Stimulated activated CD8-positive, alpha-beta memory T cell treated with anti-CD3 and anti-CD28 coated beads, Interleukin-15, amount 100 ng/mL, for 4 hours (primary cell): ENCODE measurements around the gene FSTL5.
"Not testable (repeated sequence)": the region's sequence is repeated elsewhere in the genome, so short reads cannot be mapped to it uniquely, and the experiment has no call there.

Source experiments
- DNase-seq, 2 donors: peaks; one replicate each; pipeline ENCODE4 v3.0.0-alpha.2; 2020; ENCODE audit warnings: low read depth in 2 of 2

Gene FSTL5

GRCh38 chr4:162163892-162164759 lies at the start of gene FSTL5:
FSTL5 (minus strand) TSS chr4:162164000; CDS start chr4:162111396, 52,604 bp downstream.
- DNase-seq = no peak

DNA sequence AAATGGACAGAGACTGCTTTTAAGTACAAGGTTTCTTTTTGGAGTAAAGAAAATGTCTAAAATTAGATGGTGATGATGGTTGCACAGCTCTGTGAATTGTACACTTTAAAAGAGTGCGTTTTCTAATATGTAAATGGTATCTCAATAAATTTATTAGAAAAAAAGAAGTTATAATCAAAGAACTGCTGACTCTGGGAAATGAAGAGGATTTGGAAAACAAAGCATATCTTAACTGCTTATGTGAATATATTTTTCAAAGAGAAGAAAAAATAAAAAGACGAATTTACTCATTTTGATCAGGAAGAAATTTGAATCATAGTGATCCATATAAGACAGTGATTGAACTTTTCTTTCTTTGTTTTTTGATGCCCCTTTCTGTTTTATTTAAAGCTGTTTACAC lies 45.9 kb upstream of the FSTL5 start:
- DNase-seq = no peak

- DNase-seq = not testable (repeated sequence)
These were observed 39.7 kb upstream of the FSTL5 start for GRCh38 chr4:162203478-162203877.

GRCh38 chr4:162201673-162202072 lies 37.9 kb upstream of the FSTL5 start:
- DNase-seq = no peak

DNA sequence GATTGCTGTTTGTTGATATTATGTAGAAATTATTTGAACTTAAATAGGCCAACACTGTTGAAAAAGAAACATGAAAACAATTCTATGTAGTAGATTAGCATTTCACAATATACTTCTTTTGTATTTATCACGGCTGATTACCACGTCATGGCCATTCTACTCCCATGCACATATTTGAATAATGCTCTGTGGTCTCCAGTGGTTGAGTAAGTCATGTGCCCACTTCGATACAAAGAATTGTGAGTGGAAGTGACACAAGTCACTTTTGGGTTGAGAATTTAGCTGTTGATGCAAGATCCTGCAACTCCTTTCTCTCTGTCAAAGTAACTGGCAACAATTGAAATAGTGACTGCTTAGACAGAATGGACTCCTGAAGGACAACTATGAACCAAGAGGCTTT lies 6.7 kb upstream of the FSTL5 start:
- DNase-seq = no peak

- no peak for DNase-seq
These were observed 1.2 kb upstream of the FSTL5 start for GRCh38 chr4:162164906-162165510.

DNA sequence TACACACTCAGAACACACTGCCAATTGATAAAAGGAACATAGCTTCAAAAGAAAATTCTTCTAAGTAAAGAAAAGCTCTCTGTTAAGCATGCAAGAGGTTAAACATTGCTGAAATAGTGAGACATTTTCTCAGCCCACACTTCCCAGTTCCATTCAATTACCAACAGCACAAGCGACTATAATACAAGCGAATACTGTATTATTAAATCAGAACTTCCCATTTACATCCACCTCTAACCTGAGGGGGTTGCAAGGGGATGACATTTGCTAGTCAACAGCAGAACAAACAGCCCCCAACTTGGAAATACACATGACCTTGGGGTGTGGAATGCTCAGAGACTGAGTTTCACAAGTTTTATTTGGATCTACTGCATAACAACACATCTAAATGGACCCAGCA lies 1.1 kb downstream of the FSTL5 start:
- DNase-seq = no peak

DNA sequence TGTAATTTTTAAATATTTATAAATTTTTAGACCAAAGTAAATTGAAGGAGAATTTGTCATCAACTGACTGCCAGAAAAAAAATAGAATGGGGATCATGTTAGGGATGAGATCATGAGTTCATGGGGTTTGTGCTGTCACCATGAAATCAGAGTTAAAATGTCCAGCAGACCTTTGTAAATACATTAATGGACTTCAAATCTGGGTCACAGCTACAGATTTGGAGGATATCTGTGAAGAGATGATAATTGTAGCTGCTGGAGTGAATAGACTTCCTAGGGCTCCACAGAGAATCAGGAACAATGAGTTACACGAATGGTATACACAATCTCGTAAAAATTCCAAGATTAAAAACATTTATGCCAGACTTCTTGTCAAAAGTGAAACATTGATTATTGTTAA lies 6.6 kb downstream of the FSTL5 start:
- DNase-seq = no peak

GRCh38 chr4:162154862-162155540 lies 8.8 kb downstream of the FSTL5 start:
- no peak for DNase-seq

- DNase-seq = no peak
These were observed 11.9 kb downstream of the FSTL5 start for GRCh38 chr4:162151850-162152249.

GRCh38 chr4:162151386-162151785 lies 12.4 kb downstream of the FSTL5 start:
- no peak for DNase-seq

- no peak for DNase-seq
These were observed 14.2 kb downstream of the FSTL5 start for GRCh38 chr4:162149644-162150043.

DNA sequence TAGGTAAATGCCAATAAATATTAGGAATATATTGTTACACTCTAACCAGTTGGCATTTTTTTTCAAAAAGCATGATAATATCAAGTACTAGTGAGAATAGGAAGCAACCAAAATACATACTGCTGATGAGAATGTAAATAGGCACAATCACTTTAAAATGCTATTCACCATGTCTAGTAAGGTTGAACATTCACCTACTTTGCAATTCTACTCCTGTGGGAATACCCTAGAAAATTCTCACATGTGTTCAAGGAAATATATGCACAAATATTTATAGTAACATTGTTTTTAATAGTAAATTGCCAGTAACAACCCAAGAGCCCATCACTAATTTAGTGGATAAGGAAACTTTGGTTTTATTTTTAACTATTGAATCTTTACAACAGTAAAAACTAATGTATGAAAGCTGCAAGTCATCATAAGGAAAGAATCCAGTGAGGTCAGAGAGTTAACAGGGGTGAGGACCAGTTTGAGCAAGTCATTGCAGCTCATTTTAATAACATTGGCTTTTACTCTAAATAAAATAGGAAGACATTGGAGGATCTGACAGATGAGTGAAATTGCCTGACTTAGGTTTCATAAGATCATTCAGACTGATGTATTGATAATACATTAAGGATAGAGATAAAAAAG lies 23.6 kb downstream of the FSTL5 start:
- DNase-seq = no peak

GRCh38 chr4:162139412-162139811 lies 24.4 kb downstream of the FSTL5 start:
- no peak for DNase-seq

DNA sequence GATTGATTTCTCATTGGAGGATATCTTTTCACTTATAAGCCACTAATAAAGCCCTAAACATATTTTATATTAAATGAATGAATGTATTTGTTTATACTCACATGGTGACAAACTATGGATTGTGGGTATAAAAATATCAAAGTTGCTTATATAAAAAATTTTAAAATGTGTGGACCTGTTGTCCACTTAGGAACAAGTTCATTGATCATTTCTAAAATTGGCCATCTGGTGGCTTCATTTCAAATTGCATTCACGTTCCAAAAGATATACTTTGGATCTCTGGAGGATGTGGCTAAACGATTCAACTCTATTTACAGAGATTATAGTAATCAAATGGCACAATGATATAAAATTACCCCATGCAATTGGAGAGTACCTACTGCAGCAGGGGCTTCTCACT lies 32.5 kb downstream of the FSTL5 start:
- DNase-seq = no peak

- no peak for DNase-seq
These were observed 37.1 kb downstream of the FSTL5 start for GRCh38 chr4:162126729-162127128.

GRCh38 chr4:162117051-162117450 lies 46.7 kb downstream of the FSTL5 start:
- no peak for DNase-seq

- no peak for DNase-seq
These were observed 47.6 kb downstream of the FSTL5 start for GRCh38 chr4:162116095-162116779.

- no peak for DNase-seq
These were observed 48.5 kb downstream of the FSTL5 start for GRCh38 chr4:162115333-162115732.

- DNase-seq = no peak
These were observed 52.7 kb downstream of the FSTL5 start for GRCh38 chr4:162111078-162111477.

DNA sequence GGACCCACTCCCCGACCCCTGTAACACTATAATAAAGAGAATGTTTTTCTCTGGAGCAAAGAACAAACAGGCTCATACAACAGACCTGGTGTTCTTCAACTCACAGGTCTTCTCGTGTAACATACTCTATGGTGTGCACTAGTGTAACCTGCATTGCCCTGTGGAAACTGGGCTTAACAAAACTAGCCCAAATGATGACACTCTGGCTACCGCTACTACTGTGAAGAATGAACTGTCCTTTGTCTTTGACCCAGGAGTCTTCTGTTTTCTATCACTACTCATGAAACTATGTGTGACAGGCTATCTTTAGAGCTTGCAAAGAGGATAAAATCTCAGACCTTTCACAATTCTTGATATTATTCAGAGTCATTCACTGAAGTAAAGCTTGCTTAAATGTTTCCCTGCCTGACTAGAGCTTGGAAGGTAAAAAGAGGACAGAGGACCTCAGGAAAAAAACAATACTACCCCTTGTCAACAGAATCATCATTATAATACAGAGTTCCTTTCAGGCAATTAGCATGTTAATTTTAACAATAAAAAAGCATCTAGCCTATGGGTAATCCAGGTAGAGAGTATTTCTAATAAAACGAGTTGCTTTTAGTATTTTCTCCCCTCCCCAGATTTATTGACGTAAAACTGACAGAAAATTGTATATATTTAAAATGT lies 59.2 kb downstream of the FSTL5 start:
- DNase-seq = no peak
